Stomach (tissue), 9 donors: Measurements from ENCODE around the gene PLEKHO1. TPM values are rescaled to one million over a fixed set of nuclear protein-coding genes. Genes with fewer than 3 reads are reported as not detected.
A peak's percentile ranks its signal among the peaks of the same experiment; 100 is the strongest.
"Not testable (repeated sequence)": the region's sequence is repeated elsewhere in the genome, so short reads cannot be mapped to it uniquely, and the experiment has no call there.

Source experiments
- DNase-seq, 2 donors: peaks; one replicate each; pipeline versions ENCODE4 v3.0.0 to v3.0.0-alpha.2; 2013 to 2019
- H3K27ac ChIP-seq, 5 donors: fragments of 200-600 bp in 4 of 5; sonication (generic) in 4 of 5; one replicate each; pipeline ENCODE4 v1.5.1; 2013 to 2019; ENCODE audit warnings: mild to moderate bottlenecking in 1 of 5, moderate library complexity in 1 of 5
- H3K27me3 ChIP-seq, 3 donors: fragments of 200-600 bp; sonication (generic); one replicate each; pipeline ENCODE4 v1.5.1; 2017 to 2019; ENCODE audit warnings: mixed run types in 1 of 3
- H3K36me3 ChIP-seq, 4 donors: fragments of 200-600 bp; sonication (generic); 1 replicate in 3 of 4; 2 replicates in 1 of 4; pipeline ENCODE4 v1.5.1; 2016 to 2019
- H3K4me1 ChIP-seq, 4 donors: fragments of 200-600 bp; sonication (generic); one replicate each; pipeline ENCODE4 v1.5.1; 2016 to 2019
- H3K4me3 ChIP-seq, 4 donors: fragments of 200-600 bp; sonication (generic) in 3 of 4; one replicate each; pipeline ENCODE4 v1.5.1; 2016 to 2019; ENCODE audit warnings: mild to moderate bottlenecking in 1 of 4
- H3K9me3 ChIP-seq, 4 donors: fragments of 200-600 bp; sonication (generic); one replicate each; pipeline ENCODE4 v1.5.1; 2016 to 2019
- EP300 ChIP-seq: sonication (generic); formaldehyde crosslinking; IDR thresholded peaks from one replicate; pipeline ENCODE4 v1.6.1; 2017; ENCODE audit warnings: antibody characterized with exemption
- POLR2A ChIP-seq, 4 donors: fragments of 450-650 bp; IDR thresholded peaks; one replicate each; pipeline ENCODE4 v1.6.1; 2016; ENCODE audit warnings: antibody characterized with exemption in 4 of 4, control low read depth in 2 of 4, mild to moderate bottlenecking in 1 of 4, moderate library complexity in 1 of 4
- POLR2AphosphoS5 ChIP-seq, 3 donors: sonication (generic); formaldehyde crosslinking; IDR thresholded peaks; one replicate each; pipeline ENCODE4 v1.6.1; 2016; ENCODE audit warnings: antibody characterized with exemption in 3 of 3
- WGBS, 5 donors: extraction: QIAGEN DNeasy Blood & Tissue Kit in 3 of 5; methylation state at CpG; one replicate each; pipeline versions ENCODE4 v1.1.5 to v1.1.7; 2013 to 2018; 5-methylcytosine and 5-hydroxymethylcytosine counted together
- intact Hi-C: fragments of 100-400 bp; cut with DNase I; formaldehyde crosslinking; loops from one replicate; pipeline ENCODE4 v1.15.1; 2023; ENCODE audit warnings: low total_unique reads
- polyA plus RNA-seq, 3 donors: library from polyadenylated mRNA; stranded (reverse); fragments of 200-250 nt; gene quantifications; one replicate each; pipeline ENCODE4 v1.2.3, GENCODE V29; 2013
- total RNA-seq, 5 donors: library from RNA; depleted of rRNA; stranded (reverse); fragments of >200 nt; gene quantifications; one replicate each; pipeline versions ENCODE4 v1.1.0 to v1.2.3, GENCODE V29; 2014 to 2016
- TF ChIP-seq, protein P1 (sequence below), 7 experiments: fragments of 450-650 bp in 4 of 7; fragments of 200-600 bp in 3 of 7; sonication (generic) in 3 of 7; IDR thresholded peaks; one replicate each; pipeline ENCODE4 v1.5.1; 2016 to 2019; ENCODE audit warnings: antibody characterized with exemption in 7 of 7, control low read depth in 2 of 7, mild to moderate bottlenecking in 1 of 7
- donor health status: healthy with polysubstance abuse.
- donor health status: Bipolar disorder and iron deficiency.
- donor health status: healthy.

PLEKHO1 gene
- total and polyA plus RNA-seq, 8 donors: 34.6 to 254 (median 64.1) TPM

DNA sequence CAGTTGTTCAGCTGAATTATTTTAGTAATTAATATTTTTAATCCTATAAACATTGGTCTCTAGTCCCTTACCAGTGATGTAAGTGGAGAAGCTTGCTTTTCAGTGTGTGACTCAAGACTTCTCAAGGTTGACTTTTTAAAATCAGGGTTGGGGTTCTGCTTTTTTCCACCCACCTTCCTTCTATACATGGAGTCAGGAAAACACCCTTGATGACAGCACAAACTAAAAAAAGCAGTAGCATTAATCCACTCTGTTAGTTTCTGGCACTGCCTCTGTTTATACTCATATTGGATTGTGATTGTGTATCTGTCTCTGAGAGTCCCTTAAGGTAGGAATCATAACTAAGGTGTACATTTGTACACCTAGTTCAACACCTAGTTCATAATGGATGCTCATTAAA, 8.3 kb upstream of the PLEKHO1 start:
- DNase-seq: no peak
- Histone ChIP-seq H3K36me3 (peaks cover 0 to 8% (median 4%) of the 10 kb centered on the region in 4 donors), H3K9me3 (no peaks in the 10 kb centered on the region), H3K4me1 (no peaks in the 10 kb centered on the region), H3K4me3 (no peak overlapping the region), H3K27me3 (no peaks in the 10 kb centered on the region), H3K27ac (no peak overlapping the region)
- TF ChIP-seq EP300 (no peak), POLR2AphosphoS5 (IDR thresholded peaks at IDR 0.05) (no peak), POLR2A (IDR thresholded peaks at IDR 0.05) (no peak)
- TF ChIP-seq, protein P1, sequence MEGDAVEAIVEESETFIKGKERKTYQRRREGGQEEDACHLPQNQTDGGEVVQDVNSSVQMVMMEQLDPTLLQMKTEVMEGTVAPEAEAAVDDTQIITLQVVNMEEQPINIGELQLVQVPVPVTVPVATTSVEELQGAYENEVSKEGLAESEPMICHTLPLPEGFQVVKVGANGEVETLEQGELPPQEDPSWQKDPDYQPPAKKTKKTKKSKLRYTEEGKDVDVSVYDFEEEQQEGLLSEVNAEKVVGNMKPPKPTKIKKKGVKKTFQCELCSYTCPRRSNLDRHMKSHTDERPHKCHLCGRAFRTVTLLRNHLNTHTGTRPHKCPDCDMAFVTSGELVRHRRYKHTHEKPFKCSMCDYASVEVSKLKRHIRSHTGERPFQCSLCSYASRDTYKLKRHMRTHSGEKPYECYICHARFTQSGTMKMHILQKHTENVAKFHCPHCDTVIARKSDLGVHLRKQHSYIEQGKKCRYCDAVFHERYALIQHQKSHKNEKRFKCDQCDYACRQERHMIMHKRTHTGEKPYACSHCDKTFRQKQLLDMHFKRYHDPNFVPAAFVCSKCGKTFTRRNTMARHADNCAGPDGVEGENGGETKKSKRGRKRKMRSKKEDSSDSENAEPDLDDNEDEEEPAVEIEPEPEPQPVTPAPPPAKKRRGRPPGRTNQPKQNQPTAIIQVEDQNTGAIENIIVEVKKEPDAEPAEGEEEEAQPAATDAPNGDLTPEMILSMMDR (IDR thresholded peaks at IDR 0.05): no peak
- intact Hi-C loops: no loop called here

DNA sequence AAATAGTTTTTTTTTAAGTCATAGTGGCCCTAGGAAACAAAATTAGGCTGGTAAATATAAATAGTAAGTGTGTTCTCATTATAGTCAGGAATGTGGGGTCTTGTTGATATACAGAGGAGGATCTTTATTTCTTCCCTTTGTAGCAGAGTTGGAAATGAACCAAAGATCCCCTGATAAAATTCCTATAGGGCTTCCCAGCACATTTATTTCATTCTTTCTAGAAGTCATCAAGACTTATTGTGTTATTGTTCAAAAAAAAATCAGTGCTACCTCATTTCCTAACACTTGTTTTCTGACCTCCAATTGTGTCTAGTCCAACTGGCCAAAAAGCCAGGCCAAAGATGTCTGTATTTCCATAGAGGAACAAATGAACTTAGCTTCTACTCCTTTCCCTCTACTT, 7.6 kb upstream of the PLEKHO1 start:
- Histone ChIP-seq H3K4me1 (peaks cover 0 to under 1% (median 0%) of the 10 kb centered on the region in 4 donors), H3K27ac (no peak overlapping the region), H3K36me3 (peaks cover 0 to 8% (median 5%) of the 10 kb centered on the region in 4 donors), H3K4me3 (no peak overlapping the region), H3K27me3 (no peaks in the 10 kb centered on the region), H3K9me3 (no peaks in the 10 kb centered on the region)
- intact Hi-C loops: no loop called here
- TF ChIP-seq EP300: no peak
- no peak for DNase-seq

- Histone ChIP-seq H3K4me1 (peaks cover 0 to 25% (median 14%) of the 10 kb centered on the region in 4 donors), H3K27ac (no peak overlapping the region), H3K27me3 (peaks cover 0 to 4% (median 4%) of the 10 kb centered on the region in 3 donors), H3K9me3 (no peaks in the 10 kb centered on the region), H3K4me3 (no peak overlapping the region), H3K36me3 (peaks cover 0 to 4% (median 0%) of the 10 kb centered on the region in 4 donors)
- peak in 1 of 2 donors; percentile 30 for DNase-seq
- TF ChIP-seq, protein P1 (IDR thresholded peaks at IDR 0.05): no peak
- TF ChIP-seq POLR2A (IDR thresholded peaks at IDR 0.05) (no peak), EP300 (no peak), POLR2AphosphoS5 (IDR thresholded peaks at IDR 0.05) (no peak)
- WGBS, 5 donors: 66 to 81% (median 70%) methylated on average over 5 of the region's 5 CpGs
- intact Hi-C loops: no loop called here
Observed at GRCh38 chr1:150144606-150145005, 5.1 kb upstream of the PLEKHO1 start.

- WGBS, 5 donors: 81 to 96% (median 88%) methylated on average over 5 of the region's 5 CpGs
- DNase-seq, H3K36me3 ChIP-seq, H3K4me3 ChIP-seq, H3K27ac ChIP-seq, intact Hi-C loops, H3K27me3 ChIP-seq, H3K9me3 ChIP-seq: not testable (repeated sequence)
- peaks cover 0 to 30% (median 20%) of the 10 kb centered on the region in 4 donors for H3K4me1 ChIP-seq
Observed at GRCh38 chr1:150146016-150146415, 3.7 kb upstream of the PLEKHO1 start.

DNA sequence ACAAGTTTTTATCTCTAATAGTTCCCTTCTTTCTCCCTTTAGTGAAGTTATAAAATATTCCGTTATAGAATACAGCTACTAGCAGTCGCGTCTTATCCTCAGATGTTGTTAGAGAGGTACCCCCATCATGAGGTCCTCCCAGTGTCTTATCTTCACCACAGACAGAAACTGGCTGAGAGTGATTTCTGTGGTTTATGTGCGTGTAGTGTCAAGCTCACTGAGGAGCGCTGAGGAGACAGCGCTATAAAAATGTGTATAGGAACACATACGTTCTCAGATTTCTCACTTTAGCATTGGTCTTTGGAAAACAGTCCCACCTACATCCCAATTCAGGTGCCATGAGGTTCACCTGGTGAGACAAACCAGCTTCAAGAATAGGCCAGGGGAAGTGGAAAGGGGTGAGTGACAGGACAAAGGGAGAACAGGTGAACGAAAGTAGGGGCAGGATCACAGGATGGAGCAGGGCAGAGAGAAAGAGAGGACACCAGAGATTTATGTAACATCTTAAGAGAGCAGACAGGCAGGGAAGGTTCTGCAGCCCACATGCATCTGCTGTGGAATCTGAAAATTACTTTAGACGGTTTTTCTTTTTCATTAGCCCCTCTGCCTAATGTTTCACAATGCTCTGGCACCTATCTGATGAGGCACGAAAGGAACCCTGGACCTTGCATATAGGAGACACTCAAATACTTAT, 2.7 kb upstream of the PLEKHO1 start:
- Histone ChIP-seq H3K27ac (no peak overlapping the region), H3K4me1 (peaks cover 0 to 39% (median 26%) of the 10 kb centered on the region in 4 donors), H3K4me3 (no peak overlapping the region)

More for the DNA sequence above, 2.7 kb upstream of the PLEKHO1 start:
- intact Hi-C loops: no loop called here
- H3K9me3 ChIP-seq: no peaks in the 10 kb centered on the region
- WGBS, 5 donors: 81 to 85% (median 84%) methylated on average over 10 of the region's 10 CpGs
- peaks cover 0 to 4% (median 0%) of the 10 kb centered on the region in 4 donors for H3K36me3 ChIP-seq
- TF ChIP-seq POLR2A (IDR thresholded peaks at IDR 0.05) (no peak), EP300 (no peak), POLR2AphosphoS5 (IDR thresholded peaks at IDR 0.05) (no peak)
- TF ChIP-seq, protein P1 (IDR thresholded peaks at IDR 0.05): no peak
- peaks cover 0 to 5% (median 4%) of the 10 kb centered on the region in 3 donors for H3K27me3 ChIP-seq
- DNase-seq: no peak
